Fibroblast of peridontal ligament (primary cell): ENCODE measurements around the gene ITSN1.
"Not testable (repeated sequence)": the region's sequence is repeated elsewhere in the genome, so short reads cannot be mapped to it uniquely, and the experiment has no call there.

Experiments
- DNase-seq: peaks from one replicate; pipeline ENCODE4 v3.0.0-alpha.2; 2010; ENCODE audit errors: extremely low read depth

ITSN1 gene

GRCh38 chr21:33767960-33768359 is 125.7 kb downstream of the ITSN1 start:
- DNase-seq, result no peak

GRCh38 chr21:33769057-33769456 is 126.8 kb downstream of the ITSN1 start:
- DNase-seq, result no peak

DNA sequence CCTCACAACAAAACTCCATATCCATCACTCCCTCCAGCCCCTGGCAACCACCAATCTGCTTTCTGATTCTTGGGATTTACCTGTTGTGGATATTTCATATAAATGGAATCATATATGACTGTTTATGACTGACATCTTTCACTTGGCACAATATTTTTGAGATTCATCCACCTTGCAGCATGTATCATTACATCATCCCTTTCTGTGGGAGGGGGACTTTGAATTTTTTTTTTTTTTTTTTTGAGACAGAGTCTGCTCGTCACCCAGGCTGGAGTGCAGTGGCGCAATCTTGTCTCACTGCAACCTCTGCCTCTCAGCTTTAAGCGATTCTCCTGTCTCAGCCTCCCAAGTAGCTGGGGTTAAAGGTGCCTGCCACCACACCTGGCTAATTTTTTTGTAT is 128.2 kb downstream of the ITSN1 start:
- DNase-seq, result no peak

- no peak for DNase-seq
Measured at GRCh38 chr21:33771976-33772375, 129.7 kb downstream of the ITSN1 start.

DNA sequence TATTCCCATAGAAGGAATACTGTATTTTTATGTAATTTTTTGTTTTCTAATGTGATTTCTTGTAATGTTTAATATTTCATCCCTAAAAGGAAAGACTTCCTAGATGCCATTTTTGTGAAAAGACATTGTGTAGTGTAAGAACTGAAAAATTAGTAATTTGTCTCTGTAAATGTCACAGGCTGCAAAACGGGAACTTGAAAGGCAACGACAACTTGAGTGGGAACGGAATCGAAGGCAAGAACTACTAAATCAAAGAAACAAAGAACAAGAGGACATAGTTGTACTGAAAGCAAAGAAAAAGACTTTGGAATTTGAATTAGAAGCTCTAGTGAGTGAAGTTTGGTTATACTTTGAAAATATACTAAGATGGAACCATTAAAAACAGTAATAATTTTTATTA is 132.2 kb downstream of the ITSN1 start:
- DNase-seq, result no peak

GRCh38 chr21:33775100-33775828 is 133.0 kb downstream of the ITSN1 start:
- DNase-seq, result no peak

DNA sequence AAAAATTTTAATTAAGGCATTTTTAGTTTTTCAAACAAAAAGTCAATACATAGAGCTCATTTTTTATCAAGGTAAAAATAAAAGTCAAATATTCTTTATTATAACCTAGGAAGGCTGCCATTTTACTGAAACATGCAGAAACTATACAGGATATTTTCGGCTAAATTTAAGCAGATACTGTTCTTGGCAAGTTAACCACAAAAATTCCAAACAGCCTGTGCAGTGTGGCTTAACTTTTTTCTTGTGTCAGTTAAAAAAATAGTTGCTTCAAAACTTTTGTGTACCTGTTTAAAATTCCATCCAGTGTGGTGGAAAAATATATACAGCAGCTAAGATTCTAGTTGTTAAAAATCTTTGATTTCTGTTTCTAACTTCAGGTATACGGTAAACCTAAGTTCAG is 138.3 kb downstream of the ITSN1 start:
- peak; percentile 58 for DNase-seq

- no peak for DNase-seq
Measured at GRCh38 chr21:33781121-33781520, 138.8 kb downstream of the ITSN1 start.

DNA sequence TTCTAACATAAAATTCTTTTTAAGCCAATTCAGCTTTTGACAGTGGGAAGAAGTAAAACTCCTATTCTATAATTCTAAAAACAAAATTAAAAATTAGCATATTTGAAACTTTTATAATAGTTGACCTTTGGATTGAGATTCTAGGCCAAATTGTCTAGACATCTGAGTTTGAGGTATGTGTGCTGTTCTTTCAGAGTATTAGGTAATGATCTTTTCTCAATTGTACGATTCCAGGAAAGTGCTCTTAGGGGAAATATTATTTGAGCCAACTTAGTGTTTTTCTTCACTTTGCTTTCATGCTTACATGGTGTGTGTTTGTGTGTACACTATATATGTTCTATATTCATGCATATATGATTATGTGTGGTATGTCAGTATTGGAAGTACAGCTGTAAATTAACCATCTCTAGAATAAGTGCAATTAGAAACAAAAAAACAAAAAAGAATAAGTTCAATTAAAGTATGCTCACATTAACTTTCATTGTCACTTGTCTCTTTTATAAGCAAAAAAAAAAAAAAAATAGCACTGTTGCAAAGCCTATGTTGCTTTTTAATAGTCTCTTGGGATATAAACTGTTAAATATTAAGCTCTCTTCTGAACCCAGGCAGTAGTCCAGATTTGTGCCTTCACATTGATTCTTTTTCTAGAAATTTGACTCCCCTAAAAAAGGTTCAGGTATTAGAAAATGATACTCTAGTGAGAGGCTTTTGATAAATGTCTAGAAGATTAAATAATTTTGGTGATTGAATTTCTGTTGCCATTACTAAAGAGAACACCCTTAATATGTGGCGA is 141.1 kb downstream of the ITSN1 start:
- no peak for DNase-seq

GRCh38 chr21:33787431-33787830 is 145.1 kb downstream of the ITSN1 start:
- DNase-seq, result no peak

DNA sequence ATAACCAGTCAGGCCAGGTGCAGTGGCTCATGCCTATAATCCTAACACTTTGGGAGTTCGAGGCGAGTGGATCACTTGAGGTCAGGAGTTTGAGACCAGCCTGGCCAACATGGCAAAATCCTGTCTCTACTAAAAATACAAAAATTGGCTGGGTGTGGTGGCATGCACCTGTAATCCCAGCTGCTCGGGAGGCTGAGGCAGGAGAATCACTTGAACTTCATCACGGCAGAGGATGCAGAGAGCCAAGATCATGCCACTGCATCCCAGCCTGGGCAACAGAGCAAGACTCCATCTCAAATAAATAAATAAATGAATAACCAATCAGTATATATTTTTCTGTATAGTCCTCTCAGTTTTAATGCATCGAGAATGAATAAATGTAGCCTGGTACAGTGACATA is 146.1 kb downstream of the ITSN1 start:
- not testable (repeated sequence) for DNase-seq

DNA sequence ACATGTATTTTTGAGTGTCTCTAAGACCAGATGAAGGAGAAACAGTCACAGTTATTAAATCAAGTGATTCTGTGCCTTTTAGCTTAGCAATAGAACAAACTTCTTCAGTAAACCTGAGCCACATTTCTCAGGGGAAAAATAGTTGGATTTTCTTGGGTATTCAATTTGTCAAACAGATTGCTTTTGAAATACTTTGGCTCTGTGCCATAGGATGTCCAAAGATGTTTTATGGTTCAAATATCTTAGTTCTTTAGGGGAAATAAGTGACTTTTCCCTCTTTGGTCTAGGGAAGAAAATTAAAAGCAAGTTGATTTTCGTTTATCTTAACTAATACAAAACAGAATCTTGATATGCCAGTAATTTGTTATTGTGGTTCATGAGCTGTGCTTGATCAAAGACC is 147.4 kb downstream of the ITSN1 start:
- peak; percentile 66 for DNase-seq

DNA sequence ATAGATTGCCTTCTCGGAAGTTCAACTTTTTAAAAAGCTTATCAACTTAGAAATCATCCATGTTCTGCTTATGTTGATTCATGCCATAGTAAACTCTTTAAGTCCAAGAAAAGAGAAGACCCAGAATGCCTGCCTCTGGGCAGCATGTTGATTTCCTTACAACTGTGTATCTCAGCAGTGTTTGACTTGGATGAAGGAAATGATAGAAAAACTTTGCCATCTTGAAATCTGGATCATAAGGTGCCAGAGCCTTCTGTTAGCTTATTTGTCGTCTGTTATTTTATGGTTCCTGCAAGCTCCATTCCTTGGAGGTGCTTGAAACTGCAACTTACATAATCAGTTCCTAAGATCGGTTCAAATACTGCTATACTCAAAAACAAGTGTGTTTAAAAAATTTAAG is 148.8 kb downstream of the ITSN1 start:
- no peak for DNase-seq

DNA sequence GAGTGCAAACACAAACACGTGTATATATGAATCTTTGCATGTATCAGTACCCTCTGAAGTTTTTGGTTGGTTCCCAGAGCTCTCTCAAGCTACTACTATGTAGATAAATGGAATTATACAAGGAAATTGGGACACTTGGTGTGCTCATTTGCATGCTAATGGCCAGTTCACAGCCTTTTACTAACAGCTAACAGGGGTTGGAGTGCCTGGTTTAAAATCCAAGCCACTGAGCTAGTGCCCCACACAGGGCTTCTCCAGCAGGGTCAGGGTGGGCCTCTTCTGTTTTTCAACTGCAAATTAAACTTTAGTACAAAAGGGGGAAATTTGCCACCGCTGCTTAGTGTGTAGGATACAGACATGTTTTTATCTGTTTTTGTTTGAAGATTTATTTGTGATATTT is 152.3 kb downstream of the ITSN1 start:
- no peak for DNase-seq

DNA sequence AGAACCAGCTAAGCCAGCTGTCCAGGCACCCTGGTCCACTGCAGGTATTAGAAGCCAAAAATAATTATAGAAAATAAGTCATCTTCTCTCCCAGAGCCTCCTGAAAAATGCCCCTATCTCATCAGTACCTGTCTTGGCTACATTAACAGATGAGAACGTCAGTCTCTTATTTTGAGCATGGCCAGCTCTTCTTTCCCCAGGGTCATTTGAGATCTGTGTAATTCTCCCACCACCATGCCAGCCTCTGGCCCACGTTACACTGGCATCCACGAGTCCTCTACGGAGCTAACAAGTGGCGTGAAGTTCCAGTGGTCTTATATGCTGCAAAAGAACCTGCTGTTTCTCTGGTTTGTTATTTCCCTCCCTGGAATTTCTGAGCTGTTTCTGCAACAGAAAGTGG is 155.3 kb downstream of the ITSN1 start:
- DNase-seq, result no peak

GRCh38 chr21:33799378-33800090 is 157.2 kb downstream of the ITSN1 start:
- peak; percentile 19 for DNase-seq

DNA sequence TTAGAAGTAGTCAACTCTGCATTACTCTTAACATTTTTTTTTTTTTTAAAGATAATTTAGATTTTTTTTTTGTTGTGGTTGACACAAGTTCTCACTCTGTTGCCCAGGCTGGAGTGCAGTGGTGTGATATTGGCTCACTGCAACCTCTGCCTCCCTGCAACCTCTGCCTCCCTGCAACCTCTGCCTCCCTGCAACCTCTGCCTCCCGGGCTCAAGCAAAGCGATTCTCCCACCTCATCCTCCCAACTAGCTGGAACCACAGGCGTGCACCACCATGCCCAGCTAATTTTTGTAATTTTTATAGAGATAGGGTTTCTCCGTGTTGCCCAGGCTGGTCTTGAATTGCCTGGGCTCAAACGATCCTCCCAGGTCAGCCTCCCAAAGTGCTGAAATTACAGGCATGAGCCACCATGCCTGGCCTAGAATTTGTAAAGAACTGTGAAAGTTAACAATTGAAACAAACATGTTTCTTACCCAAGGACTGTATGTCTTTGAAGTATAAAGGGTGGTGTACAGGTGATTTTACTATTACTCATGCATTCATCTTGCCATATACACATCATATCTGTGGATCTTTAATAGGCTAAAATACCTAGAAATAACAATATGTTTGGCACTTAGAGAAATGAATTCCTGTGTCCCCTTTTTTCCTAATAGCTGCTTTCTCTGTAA is 158.6 kb downstream of the ITSN1 start:
- no peak for DNase-seq

DNA sequence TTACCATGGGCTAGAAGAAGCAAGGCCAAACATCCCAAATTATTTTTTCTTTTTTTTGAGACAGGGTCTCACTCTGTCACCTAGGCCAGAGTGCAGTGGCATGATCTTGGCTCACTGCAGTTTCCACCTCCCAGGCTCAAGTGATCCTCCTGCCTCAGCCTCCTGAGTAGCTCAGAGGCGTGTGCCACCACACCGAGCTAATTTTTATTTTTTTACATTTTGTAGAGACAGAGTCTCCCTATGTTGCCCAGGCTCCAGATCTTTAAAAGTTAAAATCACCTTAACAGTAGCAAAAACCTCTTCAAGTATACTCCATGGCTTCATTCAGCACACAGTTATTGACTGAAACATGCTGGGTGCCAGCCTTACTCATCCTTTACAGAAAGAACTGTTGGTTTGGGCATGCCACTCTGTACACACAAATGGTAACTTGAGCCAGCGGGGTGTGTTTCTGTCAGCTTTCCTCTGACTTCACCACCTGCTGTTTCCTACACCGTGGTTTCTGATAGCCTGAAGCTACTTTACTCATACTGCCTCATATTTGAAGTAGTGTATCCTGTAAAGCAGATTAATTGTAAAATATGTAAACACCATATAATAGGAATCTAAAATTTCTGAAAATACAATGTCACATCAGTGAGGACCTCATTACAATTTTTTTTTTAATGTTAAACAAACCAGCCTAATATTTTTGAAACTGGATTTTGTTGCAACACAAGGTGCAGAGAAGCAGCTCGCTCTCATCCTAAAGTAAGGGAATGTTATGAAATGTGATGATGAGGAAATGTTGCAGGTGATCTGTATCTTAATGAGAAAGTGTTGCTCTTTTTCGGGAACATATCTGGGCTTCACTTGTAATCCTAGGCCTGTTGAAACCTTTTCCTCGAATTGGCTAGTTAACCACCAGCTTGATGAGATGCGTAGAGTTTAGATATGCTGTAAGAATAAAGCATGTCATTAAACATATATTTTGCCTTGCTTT is 159.4 kb downstream of the ITSN1 start:
- peak; percentile 52 for DNase-seq

DNA sequence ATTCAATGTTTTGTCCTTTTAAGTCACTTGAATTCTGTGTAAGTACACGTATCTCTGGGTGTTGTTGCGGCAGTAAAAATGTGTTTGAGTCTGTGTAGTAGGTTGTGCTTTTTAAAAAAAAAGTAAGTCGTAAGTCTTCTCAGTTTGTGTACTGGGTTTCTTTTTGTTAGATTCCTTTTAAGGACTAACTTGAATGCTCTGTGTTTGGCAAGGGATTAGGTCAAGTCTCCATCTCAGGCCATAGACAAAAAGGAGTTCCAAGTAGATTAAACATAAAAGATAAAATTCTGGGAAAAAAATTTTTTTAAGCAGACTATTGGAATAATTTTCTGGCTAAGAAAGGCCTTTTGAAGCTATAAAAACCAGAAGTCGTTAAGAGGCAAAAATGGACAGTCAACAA is 160.2 kb downstream of the ITSN1 start:
- DNase-seq, result no peak

DNA sequence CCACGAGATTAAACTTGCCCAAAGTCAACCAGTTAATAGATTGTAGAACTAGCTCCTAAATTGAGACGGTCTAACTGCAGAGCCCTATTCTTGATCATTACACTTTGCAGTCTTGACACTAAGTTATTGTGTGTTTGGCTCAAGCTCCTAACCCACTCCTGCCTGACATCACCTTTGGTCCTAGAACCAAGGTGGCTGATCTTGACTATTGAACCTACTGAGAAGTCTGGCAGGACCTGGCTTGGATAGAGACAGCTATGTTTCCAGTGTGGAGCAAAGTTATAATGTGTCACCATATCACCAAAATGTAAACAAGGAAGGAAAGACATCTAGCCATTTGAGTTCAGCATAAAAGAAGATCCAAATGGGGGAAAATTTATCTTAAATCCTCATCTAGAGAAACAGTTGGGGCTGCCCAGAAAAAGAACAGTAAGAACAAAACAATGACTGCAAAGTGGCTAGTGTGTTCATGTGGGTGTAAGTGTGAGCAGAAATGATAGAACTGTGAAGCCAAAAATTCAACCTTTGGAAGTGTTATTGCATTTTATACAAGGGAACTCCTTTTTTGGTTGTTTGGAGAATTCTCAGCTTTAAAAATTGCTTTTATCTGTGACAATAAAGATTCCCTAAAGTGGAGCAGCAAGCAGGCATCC is 166.5 kb downstream of the ITSN1 start:
- no peak for DNase-seq
